GM19099 (cell line): Measurements from ENCODE around the gene LUC7L3.
A peak's percentile ranks its signal among the peaks of the same experiment; 100 is the strongest.

Experiments used
- POLR2A ChIP-seq: IDR thresholded peaks from 3 replicates; pipeline ENCODE4 v1.6.1; 2011; ENCODE audit warnings: low read depth; ENCODE audit not compliant: insufficient read length; ENCODE audit errors: extremely low read depth

The LUC7L3 gene

GRCh38 chr17:50719144-50719923 lies at the start of gene LUC7L3:
Gene LUC7L3 (plus strand): TSS chr17:50719603. CDS start chr17:50719733, 130 bp downstream.
- peak; percentile 96 for TF ChIP-seq POLR2A

DNA sequence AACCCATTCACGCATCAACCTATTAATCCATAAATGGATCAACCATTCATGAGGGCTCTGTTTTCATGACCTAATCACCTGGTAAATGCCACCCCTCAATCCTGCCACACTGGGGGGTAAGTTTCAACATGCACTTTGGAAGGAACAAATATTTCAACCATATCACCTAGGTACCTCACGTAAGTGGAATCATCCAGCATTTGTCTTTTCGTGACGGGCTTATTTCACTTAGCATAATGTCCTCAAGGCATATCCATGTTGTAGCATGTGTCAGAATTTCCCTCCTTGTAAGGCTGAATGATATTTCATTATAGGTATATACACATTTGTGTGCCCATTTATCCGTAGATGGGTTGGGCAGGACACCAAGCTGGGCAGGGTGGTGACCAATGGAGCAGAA lies 47.3 kb upstream of the LUC7L3 start:
- no peak for TF ChIP-seq POLR2A

DNA sequence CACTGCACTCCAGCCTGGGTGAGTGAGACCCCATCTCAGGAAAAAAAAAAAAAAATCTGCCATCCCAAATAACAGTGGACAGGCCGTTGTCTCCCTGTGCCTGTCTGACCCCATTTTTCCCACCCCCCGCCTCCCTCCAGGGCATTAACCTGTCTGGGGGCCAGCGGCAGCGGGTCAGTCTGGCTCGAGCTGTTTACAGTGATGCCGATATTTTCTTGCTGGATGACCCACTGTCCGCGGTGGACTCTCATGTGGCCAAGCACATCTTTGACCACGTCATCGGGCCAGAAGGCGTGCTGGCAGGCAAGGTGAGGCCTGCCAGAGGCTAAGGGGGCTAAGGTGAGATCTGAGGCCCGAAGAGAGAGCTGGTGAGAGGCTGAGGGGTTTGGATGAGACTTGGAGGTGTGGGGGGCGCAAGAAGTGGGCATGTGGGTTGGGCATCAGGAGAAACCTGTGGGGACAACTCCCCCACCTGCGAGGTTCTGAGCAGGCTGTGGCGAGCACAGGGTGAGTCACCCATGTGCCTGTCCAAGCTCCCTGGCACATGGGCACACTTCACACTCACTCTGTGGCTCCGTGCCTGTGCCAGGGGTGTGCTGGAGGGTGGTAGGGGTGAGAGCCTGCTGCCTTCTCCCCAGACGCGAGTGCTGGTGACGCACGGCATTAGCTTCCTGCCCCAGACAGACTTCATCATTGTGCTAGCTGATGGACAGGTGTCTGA lies 46.4 kb upstream of the LUC7L3 start:
- no peak for TF ChIP-seq POLR2A

GRCh38 chr17:50675190-50675589 lies 44.2 kb upstream of the LUC7L3 start:
- TF ChIP-seq POLR2A, result no peak

DNA sequence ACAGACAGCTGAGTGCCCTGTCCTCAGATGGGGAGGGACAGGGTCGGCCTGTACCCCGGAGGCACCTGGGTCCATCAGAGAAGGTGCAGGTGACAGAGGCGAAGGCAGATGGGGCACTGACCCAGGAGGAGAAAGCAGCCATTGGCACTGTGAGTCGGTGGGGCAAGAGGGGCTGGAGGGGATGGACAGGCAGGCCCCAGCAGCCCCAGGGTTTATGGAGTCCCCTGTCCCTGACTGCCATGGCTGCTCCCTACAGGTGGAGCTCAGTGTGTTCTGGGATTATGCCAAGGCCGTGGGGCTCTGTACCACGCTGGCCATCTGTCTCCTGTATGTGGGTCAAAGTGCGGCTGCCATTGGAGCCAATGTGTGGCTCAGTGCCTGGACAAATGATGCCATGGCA lies 43.8 kb upstream of the LUC7L3 start:
- TF ChIP-seq POLR2A, result no peak

- no peak for TF ChIP-seq POLR2A
These were observed 43.1 kb upstream of the LUC7L3 start for GRCh38 chr17:50676065-50676975.

DNA sequence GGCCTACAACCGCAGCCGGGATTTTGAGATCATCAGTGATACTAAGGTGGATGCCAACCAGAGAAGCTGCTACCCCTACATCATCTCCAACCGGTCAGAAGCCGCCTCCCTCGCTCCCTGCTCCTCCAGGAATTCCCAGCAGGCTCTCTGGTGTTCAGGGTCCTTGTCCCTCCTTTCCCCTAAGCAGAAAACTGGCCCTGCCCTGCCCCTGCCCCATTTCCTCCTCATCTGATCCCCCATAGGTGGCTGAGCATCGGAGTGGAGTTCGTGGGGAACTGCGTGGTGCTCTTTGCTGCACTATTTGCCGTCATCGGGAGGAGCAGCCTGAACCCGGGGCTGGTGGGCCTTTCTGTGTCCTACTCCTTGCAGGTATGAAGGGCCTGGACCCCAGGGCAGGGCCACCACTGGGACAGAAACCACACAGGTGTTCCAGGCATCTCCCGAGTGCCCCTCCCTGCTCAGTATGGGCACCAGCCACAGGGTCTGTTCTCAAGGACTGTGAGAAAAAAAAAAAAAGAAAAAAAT lies 41.5 kb upstream of the LUC7L3 start:
- no peak for TF ChIP-seq POLR2A

GRCh38 chr17:50679008-50679544 lies 40.3 kb upstream of the LUC7L3 start:
- TF ChIP-seq POLR2A, result no peak

- TF ChIP-seq POLR2A, result no peak
These were observed 39.3 kb upstream of the LUC7L3 start for GRCh38 chr17:50680126-50680525.

- TF ChIP-seq POLR2A, result no peak
These were observed 37.9 kb upstream of the LUC7L3 start for GRCh38 chr17:50681263-50682200.

- no peak for TF ChIP-seq POLR2A
These were observed 37.0 kb upstream of the LUC7L3 start for GRCh38 chr17:50682441-50682840.

GRCh38 chr17:50682938-50683337 lies 36.5 kb upstream of the LUC7L3 start:
- no peak for TF ChIP-seq POLR2A

GRCh38 chr17:50683434-50684287 lies 35.7 kb upstream of the LUC7L3 start:
- TF ChIP-seq POLR2A, result no peak

GRCh38 chr17:50684288-50684611 lies 35.2 kb upstream of the LUC7L3 start:
- no peak for TF ChIP-seq POLR2A
